Mesothelial cell of epicardium (in vitro differentiated cells): Measurements from ENCODE around the gene SYNE1. TPM values are rescaled to one million over a fixed set of nuclear protein-coding genes. Genes with fewer than 3 reads are reported as not detected.

Source experiments
- DNase-seq, 2 experiments: peaks; one replicate each; pipeline ENCODE4 v3.0.0; 2021; ENCODE audit warnings: low spot score in 2 of 2; ENCODE audit not compliant: unreplicated experiment in 2 of 2
- H3K27ac Mint-ChIP-seq: 2 replicates; pipeline ENCODE4 v1.8.0; 2021; ENCODE audit warnings: mixed read lengths
- H3K27me3 Mint-ChIP-seq: 2 replicates; pipeline ENCODE4 v1.8.0; 2021; ENCODE audit warnings: low read depth, mixed read lengths
- H3K36me3 Mint-ChIP-seq: 2 replicates; pipeline ENCODE4 v1.8.0; 2021; ENCODE audit warnings: mixed read lengths
- H3K4me1 Mint-ChIP-seq: 2 replicates; pipeline ENCODE4 v1.8.0; 2021; ENCODE audit warnings: mixed read lengths
- H3K4me3 Mint-ChIP-seq: 2 replicates; pipeline ENCODE4 v1.8.0; 2021; ENCODE audit warnings: mild to moderate bottlenecking, moderate library complexity, mixed read lengths
- H3K9me3 Mint-ChIP-seq: 2 replicates; pipeline ENCODE4 v1.8.0; 2021; ENCODE audit warnings: mixed read lengths
- total RNA-seq: library from RNA; stranded (reverse); gene quantifications from 3 replicates; pipeline ENCODE4 v1.2.1, GENCODE V29; 2021
- TF ChIP-seq, protein P1 (sequence below): fragments of 200-600 bp; sonication (generic); IDR thresholded peaks from one replicate; pipeline ENCODE4 v1.5.0; 2021; ENCODE audit warnings: antibody characterized with exemption; ENCODE audit not compliant: unreplicated experiment

Gene SYNE1
- total RNA-seq, 1 donor from 2014 or later: 60.5 TPM

GRCh38 chr6:152189736-152190135 lies 447.4 kb downstream of the SYNE1 start:
- Mint-ChIP-seq H3K27me3 (no peaks in the 10 kb centered on the region), H3K9me3 (peaks cover 27% of the 10 kb centered on the region), H3K4me3 (no peak overlapping the region), H3K27ac (no peak overlapping the region), H3K36me3 (peaks cover 42% of the 10 kb centered on the region), H3K4me1 (no peaks in the 10 kb centered on the region)
- DNase-seq: no peak
- TF ChIP-seq, protein P1, sequence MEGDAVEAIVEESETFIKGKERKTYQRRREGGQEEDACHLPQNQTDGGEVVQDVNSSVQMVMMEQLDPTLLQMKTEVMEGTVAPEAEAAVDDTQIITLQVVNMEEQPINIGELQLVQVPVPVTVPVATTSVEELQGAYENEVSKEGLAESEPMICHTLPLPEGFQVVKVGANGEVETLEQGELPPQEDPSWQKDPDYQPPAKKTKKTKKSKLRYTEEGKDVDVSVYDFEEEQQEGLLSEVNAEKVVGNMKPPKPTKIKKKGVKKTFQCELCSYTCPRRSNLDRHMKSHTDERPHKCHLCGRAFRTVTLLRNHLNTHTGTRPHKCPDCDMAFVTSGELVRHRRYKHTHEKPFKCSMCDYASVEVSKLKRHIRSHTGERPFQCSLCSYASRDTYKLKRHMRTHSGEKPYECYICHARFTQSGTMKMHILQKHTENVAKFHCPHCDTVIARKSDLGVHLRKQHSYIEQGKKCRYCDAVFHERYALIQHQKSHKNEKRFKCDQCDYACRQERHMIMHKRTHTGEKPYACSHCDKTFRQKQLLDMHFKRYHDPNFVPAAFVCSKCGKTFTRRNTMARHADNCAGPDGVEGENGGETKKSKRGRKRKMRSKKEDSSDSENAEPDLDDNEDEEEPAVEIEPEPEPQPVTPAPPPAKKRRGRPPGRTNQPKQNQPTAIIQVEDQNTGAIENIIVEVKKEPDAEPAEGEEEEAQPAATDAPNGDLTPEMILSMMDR: no peak

DNA sequence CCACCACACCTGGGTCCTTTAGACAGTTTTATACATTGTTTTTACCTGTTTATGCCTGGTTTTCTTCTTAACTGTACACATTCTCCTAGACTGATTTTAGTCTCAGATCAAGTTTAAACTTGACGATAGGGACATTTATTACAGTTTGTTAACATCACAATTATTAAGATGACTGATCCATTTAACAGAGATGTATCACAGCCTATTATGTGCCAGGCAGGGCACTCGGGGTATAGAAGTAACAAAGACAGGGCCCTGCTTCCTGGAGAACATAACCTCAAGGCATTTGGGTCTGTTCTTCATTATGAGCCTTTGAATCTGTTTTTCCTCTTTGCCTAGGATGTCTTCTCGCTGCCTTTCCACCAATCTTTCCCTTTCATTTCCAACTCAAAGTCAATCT lies 449.2 kb downstream of the SYNE1 start:
- TF ChIP-seq, protein P1: no peak
- no peak overlapping the region for H3K27ac Mint-ChIP-seq
- no peak for DNase-seq
- H3K4me3 Mint-ChIP-seq: no peak overlapping the region
- peaks cover 36% of the 10 kb centered on the region for H3K36me3 Mint-ChIP-seq
- H3K4me1 Mint-ChIP-seq: no peaks in the 10 kb centered on the region
- H3K9me3 Mint-ChIP-seq: peaks cover 19% of the 10 kb centered on the region
- H3K27me3 Mint-ChIP-seq: no peaks in the 10 kb centered on the region

- Mint-ChIP-seq H3K36me3 (peaks cover 29% of the 10 kb centered on the region), H3K4me1 (no peaks in the 10 kb centered on the region), H3K9me3 (peaks cover 11% of the 10 kb centered on the region), H3K27me3 (no peaks in the 10 kb centered on the region), H3K27ac (no peak overlapping the region), H3K4me3 (no peak overlapping the region)
- TF ChIP-seq, protein P1: no peak
- DNase-seq: no peak
These were observed 450.3 kb downstream of the SYNE1 start for GRCh38 chr6:152186840-152187239.

- Mint-ChIP-seq H3K9me3 (no peaks in the 10 kb centered on the region), H3K27ac (no peak overlapping the region)
- TF ChIP-seq, protein P1: no peak
These were observed 452.1 kb downstream of the SYNE1 start for GRCh38 chr6:152184917-152185574.

DNA sequence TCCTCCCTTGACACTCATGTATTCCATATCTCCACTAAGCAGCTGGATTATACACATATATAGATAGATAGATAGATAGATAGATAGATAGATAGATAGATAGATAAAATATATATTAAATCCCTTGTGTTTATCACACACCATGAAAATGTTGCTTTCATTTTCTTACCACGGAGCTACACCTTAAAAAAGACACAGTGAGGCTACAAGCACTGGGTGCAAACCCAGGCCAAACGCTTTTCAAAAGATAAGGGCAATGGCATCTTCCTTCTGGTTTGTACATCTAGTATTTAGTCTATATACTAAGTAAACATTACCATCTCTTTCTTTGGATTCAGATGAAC lies 452.6 kb downstream of the SYNE1 start:
- H3K4me3 Mint-ChIP-seq: no peak overlapping the region
- no peaks in the 10 kb centered on the region for H3K9me3 Mint-ChIP-seq
- no peak overlapping the region for H3K27ac Mint-ChIP-seq
- no peaks in the 10 kb centered on the region for H3K27me3 Mint-ChIP-seq
- TF ChIP-seq, protein P1: no peak
- DNase-seq: no peak
- peaks cover 16% of the 10 kb centered on the region for H3K36me3 Mint-ChIP-seq
- H3K4me1 Mint-ChIP-seq: no peaks in the 10 kb centered on the region

More at GRCh38 chr6:152184917-152185574, 452.1 kb downstream of the SYNE1 start:
- Mint-ChIP-seq H3K27me3 (no peaks in the 10 kb centered on the region), H3K36me3 (peaks cover 20% of the 10 kb centered on the region), H3K4me1 (no peaks in the 10 kb centered on the region), H3K4me3 (no peak overlapping the region)
- DNase-seq: no peak
